HepG2 (cell line): Measurements from ENCODE around the gene NAV1. TPM values are rescaled to one million over a fixed set of nuclear protein-coding genes. Genes with fewer than 3 reads are reported as not detected.

Experiments used
- ATAC-seq: fragments of 200-7000 bp; cut with Tn5 transposase; 3 replicates; pipeline ENCODE4 v1.9.1; 2020; ENCODE audit warnings: mild to moderate bottlenecking, moderate library complexity
- BruUV-seq: library from RNA; stranded (reverse); fragments of 400-500 nt; replicated peaks from 2 replicates; lab custom pipeline; 2021; lab: Mats Ljungman, UMichigan
- CTCF ChIA-PET: fragments of 300-600 bp; formaldehyde crosslinking; extraction: SDS; loops from one replicate; lab custom pipeline; 2021; ENCODE audit warnings: low total read pairs, inconsistent platforms, low intra/inter-chr PET ratio; lab: Yijun Ruan, JAX
- POLR2A ChIA-PET: fragments of 350-600 bp; sonication (Branson Sonifier 250); formaldehyde crosslinking; loops from one replicate; lab custom pipeline; 2020; ENCODE audit warnings: antibody characterized with exemption, inconsistent platforms; lab: Yijun Ruan, JAX
- DNase-seq: peaks from one replicate; pipeline ENCODE4 v3.0.0-alpha.2; 2015; ENCODE audit warnings: low spot score
- FAIRE-seq: peaks from 3 replicates; lab custom pipeline; 2011; peaks lifted over from hg19 to GRCh38; lab: Jason Lieb, UNC
- H2AFZ ChIP-seq: one replicate; pipeline ENCODE4 v1.6.1; 2011; ENCODE audit warnings: low read length, inconsistent platforms
- H3K27ac ChIP-seq: fragments of 300-600 bp; 3 replicates; pipeline ENCODE4 v1.8.0; 2011; ENCODE audit warnings: mixed run types, mild to moderate bottlenecking, mixed read lengths, low read length, inconsistent platforms; ENCODE audit not compliant: insufficient read depth; ENCODE audit errors: extremely low read length
- H3K27me3 ChIP-seq, 2 experiments: fragments of 200-600 bp in 1 of 2; 2 replicates in 1 of 2; 3 replicates in 1 of 2; pipeline versions ENCODE4 v1.6.0 to v1.8.0; 2011; ENCODE audit warnings: low read length in 2 of 2, mild to moderate bottlenecking in 2 of 2, moderate library complexity in 2 of 2, inconsistent platforms in 1 of 2; ENCODE audit not compliant: insufficient read depth in 2 of 2, control insufficient read depth in 1 of 2
- H3K36me3 ChIP-seq, 2 experiments: fragments of 200-600 bp in 1 of 2; replicated peaks in 1 of 2; 2 replicates in 1 of 2; 3 replicates in 1 of 2; pipeline versions ENCODE4 v1.5.1 to v1.8.0; 2011; ENCODE audit warnings: low read length in 2 of 2, inconsistent platforms in 1 of 2; ENCODE audit not compliant: insufficient read depth in 2 of 2, control insufficient read depth in 1 of 2
- H3K4me1 ChIP-seq: 2 replicates; pipeline ENCODE4 v1.5.1; 2012; ENCODE audit warnings: low read length, inconsistent platforms; ENCODE audit not compliant: insufficient read depth
- H3K4me2 ChIP-seq: 2 replicates; pipeline ENCODE4 v1.6.0; 2011; ENCODE audit warnings: low read depth, low read length, inconsistent platforms
- H3K4me3 ChIP-seq, 3 experiments: fragments of 200-600 bp in 1 of 3; sonication (generic), shearing (Covaris generic) in 1 of 3; replicated peaks in 1 of 3; 2 replicates each; pipeline ENCODE4 v1.5.1; 2011 to 2016; ENCODE audit warnings: low read length in 3 of 3, inconsistent platforms in 2 of 3, low read depth in 2 of 3, mild to moderate bottlenecking in 2 of 3, control low read depth in 1 of 3, mixed read lengths in 1 of 3; ENCODE audit not compliant: insufficient read depth in 1 of 3
- H3K79me2 ChIP-seq: one replicate; pipeline ENCODE4 v1.6.1; 2011; ENCODE audit warnings: low read length, inconsistent platforms; ENCODE audit not compliant: insufficient read depth
- H3K9ac ChIP-seq: 2 replicates; pipeline ENCODE4 v1.6.0; 2011; ENCODE audit warnings: mild to moderate bottlenecking, low read depth, low read length, inconsistent platforms; ENCODE audit not compliant: insufficient read depth
- H3K9me3 ChIP-seq: 2 replicates; pipeline ENCODE4 v1.5.1; 2012; ENCODE audit warnings: mild to moderate bottlenecking, low read length
- H4K20me1 ChIP-seq: 2 replicates; pipeline ENCODE4 v1.6.0; 2011; ENCODE audit warnings: inconsistent platforms, mild to moderate bottlenecking, low read length, moderate library complexity; ENCODE audit not compliant: insufficient read depth
- EED ChIP-seq: sonication (generic); formaldehyde crosslinking; IDR thresholded peaks from 2 replicates; pipeline ENCODE4 v1.5.0; 2020; ENCODE audit warnings: mild to moderate bottlenecking, missing genetic modification reagents
- IKZF1 ChIP-seq: fragments of 450-650 bp; IDR thresholded peaks from 2 replicates; pipeline ENCODE4 v1.7.1; 2016
- IRX3 ChIP-seq: sonication (generic); formaldehyde crosslinking; IDR thresholded peaks from 2 replicates; pipeline ENCODE4 v1.8.1; 2023; ENCODE audit warnings: mild to moderate bottlenecking, low read depth, missing genetic modification reagents, borderline replicate concordance
- JUNB ChIP-seq: sonication (generic); formaldehyde crosslinking; IDR thresholded peaks from 2 replicates; pipeline ENCODE4 v1.8.0; 2022; ENCODE audit warnings: missing genetic modification reagents, mild to moderate bottlenecking, borderline replicate concordance
- NRL ChIP-seq: sonication (generic); formaldehyde crosslinking; IDR thresholded peaks from 2 replicates; pipeline ENCODE4 v1.5.0; 2020; ENCODE audit warnings: missing genetic modification reagents, mild to moderate bottlenecking, moderate library complexity, borderline replicate concordance
- RBFOX2 ChIP-seq: fragments of 200-400 bp; formaldehyde crosslinking; IDR thresholded peaks from 2 replicates; pipeline ENCODE4 v1.6.1; 2017; ENCODE audit warnings: low read depth, mild to moderate bottlenecking, low read length
- RFXANK ChIP-seq: IDR thresholded peaks from 2 replicates; pipeline ENCODE4 v1.6.1; 2016
- SMYD3 ChIP-seq: sonication (generic); formaldehyde crosslinking; IDR thresholded peaks from 2 replicates; pipeline ENCODE4 v1.8.1; 2023; ENCODE audit warnings: mild to moderate bottlenecking, missing genetic modification reagents
- TOPORS ChIP-seq: sonication (generic); formaldehyde crosslinking; IDR thresholded peaks from 2 replicates; pipeline ENCODE4 v1.8.0; 2023; ENCODE audit warnings: mild to moderate bottlenecking, missing genetic modification reagents
- ZNF430 ChIP-seq: sonication (generic); formaldehyde crosslinking; IDR thresholded peaks from 2 replicates; pipeline ENCODE4 v1.9.0; 2021; ENCODE audit warnings: mild to moderate bottlenecking, missing genetic modification reagents
- ZNF576 ChIP-seq: sonication (generic); formaldehyde crosslinking; IDR thresholded peaks from 2 replicates; pipeline ENCODE4 v1.4.0; 2020; ENCODE audit warnings: mild to moderate bottlenecking, missing genetic modification reagents
- ZNF850 ChIP-seq: sonication (generic); formaldehyde crosslinking; conservative IDR thresholded peaks from 2 replicates; pipeline ENCODE4 v1.9.0; 2021; ENCODE audit warnings: mild to moderate bottlenecking, missing genetic modification reagents
- WGBS: methylation state at CpG from one replicate; pipeline ENCODE4 v1.1.6; 2017; ENCODE audit warnings: low lambda C conversion rate; 5-methylcytosine and 5-hydroxymethylcytosine counted together
- in situ Hi-C: cut with HindIII; loops from 2 replicates; pipeline ENCODE4 v1.10.0; 2017; ENCODE audit warnings: low pct_unique_long_range_greater_than_20kb; ENCODE audit not compliant: extremely low pct_ligation_motif_present
- intact Hi-C: fragments of 100-400 bp; cut with micrococcal nuclease; formaldehyde crosslinking; loops from one replicate; pipeline ENCODE4 v1.10.0; 2022; ENCODE audit not compliant: unreplicated experiment
- polyA plus RNA-seq, 8 experiments: library from polyadenylated mRNA; depleted of rRNA in 3 of 8; stranded (reverse) in 7 of 8; unstranded in 1 of 8; fragments of >200 nt; fragmentation: Illumina TruSeq in 4 of 8; extraction: Trizol in 4 of 8; gene quantifications; 2 replicates each; pipeline versions ENCODE4 v1.2.1 to v1.2.3, GENCODE V29; 2011 to 2016; ENCODE audit warnings: low read depth in 4 of 8, missing spikeins in 1 of 8, mixed read lengths in 1 of 8; ENCODE audit not compliant: insufficient read depth in 1 of 8
- total RNA-seq, 5 experiments: library from RNA; depleted of rRNA; stranded (reverse); fragments of >200 nt; fragmentation: Illumina TruSeq; extraction: Trizol; gene quantifications; 2 replicates each; pipeline ENCODE4 v1.2.3, GENCODE V29; 2016; ENCODE audit warnings: low read depth in 1 of 5

NAV1 gene
- total and polyA plus RNA-seq, 2 of the 13 experiments (the other 11 are each of a cell fraction or from before 2014, with no cell fraction given) = not detected

GRCh38 chr1:201555593-201555945, 16.6 kb downstream of the NAV1 start:
- Histone ChIP-seq H3K36me3 (no peaks in the 10 kb centered on the region), H3K4me3 (no peak overlapping the region), H3K27ac (no peak overlapping the region), H3K4me1 (no peaks in the 10 kb centered on the region), H3K27me3 (peaks cover 2 to 51% of the 10 kb centered on the region in 2 experiments; a peak in 3 of 5 replicates), H3K9me3 (no peaks in the 10 kb centered on the region), H2AFZ (no peak overlapping the region), H3K4me2 (no peak overlapping the region), H3K79me2 (no peaks in the 10 kb centered on the region), H3K9ac (no peak overlapping the region), H4K20me1 (no peaks in the 10 kb centered on the region)
- intact Hi-C loops (no loop called here), in situ Hi-C loops (loop anchor here (5.0 kb wide), 1 partner anchor 152 kb away; no protein-coding TSS in a partner anchor)
- ChIA-PET CTCF (no interaction called here), POLR2A (no interaction called here)
- ATAC-seq (no peak), FAIRE-seq (no peak), DNase-seq (no peak)
- no TSS peak for BruUV-seq
- TF ChIP-seq ZNF430 (CRISPR knock-in tag) = no peak
- TF ChIP-seq SMYD3 = no peak
- TF ChIP-seq IKZF1 = no peak
- TF ChIP-seq EED (CRISPR knock-in tag) = no peak
- TF ChIP-seq ZNF576 (CRISPR knock-in tag) = no peak
- no peak for TF ChIP-seq TOPORS (CRISPR knock-in tag)
- no peak for TF ChIP-seq RBFOX2
- no peak for TF ChIP-seq RFXANK (CRISPR knock-in tag)
- WGBS = 2% methylated on average over 9 of the region's 9 CpGs

DNA sequence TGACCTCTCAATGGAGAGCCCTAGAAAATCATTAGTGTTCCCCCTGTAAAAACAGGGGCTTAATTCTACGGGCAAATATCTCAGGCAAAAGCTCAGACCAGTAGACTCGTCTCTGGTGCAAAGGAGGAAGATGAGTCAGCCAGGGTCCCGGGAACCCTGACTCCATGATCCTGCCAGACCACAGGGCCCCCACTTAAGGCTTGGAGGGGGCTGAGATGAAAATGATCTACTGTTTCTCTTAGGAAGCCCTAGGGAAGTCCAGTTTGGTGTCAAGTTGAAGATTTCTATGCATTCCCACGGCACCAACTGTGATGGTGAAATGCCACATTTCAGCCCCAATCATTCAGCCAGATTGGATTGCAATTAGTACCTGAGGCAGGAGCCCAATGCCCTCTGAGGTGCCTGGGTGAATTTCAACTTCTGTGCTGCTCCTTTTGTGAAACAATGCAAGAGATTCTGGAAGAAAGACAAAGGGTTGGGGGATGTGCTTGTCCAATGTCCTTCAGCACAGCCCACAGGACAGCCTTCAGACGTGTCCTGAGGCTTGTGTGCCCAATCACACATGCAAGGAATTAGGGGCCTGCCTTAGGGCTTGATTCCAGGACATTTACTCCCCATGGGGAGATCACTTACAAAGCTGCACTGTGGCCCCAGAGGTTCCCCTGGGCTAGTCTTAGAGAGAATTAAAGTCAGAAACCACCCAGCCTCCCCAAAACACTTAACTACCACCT, 18.1 kb downstream of the NAV1 start:
- H2AFZ ChIP-seq = no peak overlapping the region
- ChIA-PET POLR2A (no interaction called here), CTCF (no interaction called here)
- H3K4me1 ChIP-seq = no peaks in the 10 kb centered on the region
- no TSS peak for BruUV-seq
- ATAC-seq (no peak), FAIRE-seq (no peak), DNase-seq (no peak)
- no peak overlapping the region for H3K4me3 ChIP-seq
- H3K79me2 ChIP-seq = no peaks in the 10 kb centered on the region
- no peaks in the 10 kb centered on the region for H3K36me3 ChIP-seq
- H3K4me2 ChIP-seq = no peak overlapping the region
- H3K27ac ChIP-seq = no peak overlapping the region
- intact Hi-C loops = no loop called here
- H3K9me3 ChIP-seq = no peaks in the 10 kb centered on the region
- H3K9ac ChIP-seq = no peak overlapping the region
- TF ChIP-seq JUNB (CRISPR knock-in tag) = no peak
- TF ChIP-seq ZNF850 (CRISPR knock-in tag) = no peak
- TF ChIP-seq IRX3 (CRISPR knock-in tag) = no peak
- TF ChIP-seq NRL (CRISPR knock-in tag) = no peak
- peaks cover 2 to 57% of the 10 kb centered on the region in 2 experiments; a peak in 3 of 5 replicates for H3K27me3 ChIP-seq
- in situ Hi-C loops = loop anchor here (5.0 kb wide), 1 partner anchor 150 kb away; no protein-coding TSS in a partner anchor
- H4K20me1 ChIP-seq = no peaks in the 10 kb centered on the region
- 0% methylated on average over 3 of the region's 5 CpGs for WGBS
